Spinal cord (tissue), 10 donors: ENCODE results near the gene CCNA2. TPM values are rescaled to one million over a fixed set of nuclear protein-coding genes. Genes with fewer than 3 reads are reported as not detected.

Experiments used
- DNase-seq, 6 donors: peaks; one replicate each; pipeline versions ENCODE4 v3.0.0 to v3.0.0-alpha.2; 2013 to 2015; ENCODE audit warnings: low spot score in 6 of 6, low read depth in 4 of 6
- H3K27ac ChIP-seq: one replicate; pipeline ENCODE4 v1.5.1; 2013; ENCODE audit warnings: low read depth, low read length, control low read depth
- H3K27me3 ChIP-seq: one replicate; pipeline ENCODE4 v1.6.1; 2013; ENCODE audit warnings: low read length; ENCODE audit not compliant: control insufficient read depth, insufficient read depth
- H3K36me3 ChIP-seq: one replicate; pipeline ENCODE4 v1.6.1; 2013; ENCODE audit warnings: low read length; ENCODE audit not compliant: control insufficient read depth, insufficient read depth
- H3K4me1 ChIP-seq: one replicate; pipeline ENCODE4 v1.6.1; 2013; ENCODE audit warnings: low read length; ENCODE audit not compliant: control insufficient read depth, insufficient read depth
- H3K4me3 ChIP-seq: one replicate; pipeline ENCODE4 v1.5.1; 2013; ENCODE audit warnings: low read depth, low read length, control low read depth
- H3K9me3 ChIP-seq: one replicate; pipeline ENCODE4 v1.6.1; 2013; ENCODE audit warnings: low read length; ENCODE audit not compliant: control insufficient read depth, insufficient read depth
- WGBS: methylation state at CpG from one replicate; pipeline ENCODE4 v1.1.5; 2013; ENCODE audit warnings: missing lambda C conversion rate; ENCODE audit not compliant: insufficient coverage; 5-methylcytosine and 5-hydroxymethylcytosine counted together
- polyA plus RNA-seq, 2 donors: library from polyadenylated mRNA; unstranded; fragments of 120-200 nt; gene quantifications; one replicate each; pipeline ENCODE4 v1.2.1, GENCODE V29; 2013; ENCODE audit not compliant: insufficient read length in 2 of 2
- total RNA-seq, 2 donors: library from RNA; depleted of rRNA in 1 of 2; stranded (reverse); fragments of 120-200 nt in 1 of 2; fragments of >200 nt in 1 of 2; gene quantifications; one replicate each; pipeline versions ENCODE4 v1.2.3 to v1.2.4, GENCODE V29; 2013 to 2014
- donor health status: healthy.

CCNA2 gene
- total and polyA plus RNA-seq, 4 donors, result 16.4 to 17.9 (median 17.5) TPM

GRCh38 chr4:121784401-121784800 lies 39.3 kb downstream of the CCNA2 start:
- no peak overlapping the region for H3K27ac ChIP-seq
- no peaks in the 10 kb centered on the region for H3K27me3 ChIP-seq
- no peak for DNase-seq
- H3K4me1 ChIP-seq, result no peaks in the 10 kb centered on the region
- H3K9me3 ChIP-seq, result no peaks in the 10 kb centered on the region
- WGBS, result no CpG with 5 or more reads among the region's 1 CpG
- H3K36me3 ChIP-seq, result no peaks in the 10 kb centered on the region
- H3K4me3 ChIP-seq, result no peak overlapping the region

- H3K9me3 ChIP-seq, result no peaks in the 10 kb centered on the region
- DNase-seq, result no peak
- WGBS, result no CpG with 5 or more reads among the region's 1 CpG
- no peaks in the 10 kb centered on the region for H3K36me3 ChIP-seq
- no peaks in the 10 kb centered on the region for H3K27me3 ChIP-seq
- H3K4me3 ChIP-seq, result no peak overlapping the region
- no peaks in the 10 kb centered on the region for H3K4me1 ChIP-seq
- H3K27ac ChIP-seq, result no peak overlapping the region
Measured at GRCh38 chr4:121783210-121783609, 40.5 kb downstream of the CCNA2 start.

- DNase-seq, result no peak
- no peaks in the 10 kb centered on the region for H3K27me3 ChIP-seq
- WGBS, result no CpG with 5 or more reads among the region's 8 CpGs
Measured at GRCh38 chr4:121778991-121779628, 44.6 kb downstream of the CCNA2 start.

GRCh38 chr4:121777625-121778024 lies 46.1 kb downstream of the CCNA2 start:
- H3K27me3 ChIP-seq, result no peaks in the 10 kb centered on the region
- H3K36me3 ChIP-seq, result no peaks in the 10 kb centered on the region
- no peak for DNase-seq
- H3K27ac ChIP-seq, result no peak overlapping the region
- no peak overlapping the region for H3K4me3 ChIP-seq
- WGBS, result 27% methylated on average over 1 of the region's 3 CpGs
- H3K4me1 ChIP-seq, result no peaks in the 10 kb centered on the region
- no peaks in the 10 kb centered on the region for H3K9me3 ChIP-seq

More at GRCh38 chr4:121778991-121779628, 44.6 kb downstream of the CCNA2 start:
- H3K36me3 ChIP-seq, result no peaks in the 10 kb centered on the region
- H3K4me1 ChIP-seq, result no peaks in the 10 kb centered on the region
- H3K9me3 ChIP-seq, result no peaks in the 10 kb centered on the region
- no peak overlapping the region for H3K4me3 ChIP-seq
- no peak overlapping the region for H3K27ac ChIP-seq

GRCh38 chr4:121776610-121777401 lies 46.9 kb downstream of the CCNA2 start:
- H3K27me3 ChIP-seq, result no peaks in the 10 kb centered on the region
- 90% methylated on average over 2 of the region's 6 CpGs for WGBS
- no peak overlapping the region for H3K4me3 ChIP-seq
- H3K9me3 ChIP-seq, result no peaks in the 10 kb centered on the region
- H3K4me1 ChIP-seq, result no peaks in the 10 kb centered on the region
- DNase-seq, result no peak
- no peak overlapping the region for H3K27ac ChIP-seq
- no peaks in the 10 kb centered on the region for H3K36me3 ChIP-seq

- no peak for DNase-seq
- no peak overlapping the region for H3K4me3 ChIP-seq
- no CpG with 5 or more reads among the region's 1 CpG for WGBS
Measured at GRCh38 chr4:121773883-121774282, 49.8 kb downstream of the CCNA2 start.

GRCh38 chr4:121771869-121772268 lies 51.8 kb downstream of the CCNA2 start:
- WGBS, result no CpG with 5 or more reads among the region's 1 CpG
- H3K27me3 ChIP-seq, result peaks cover 12% of the 10 kb centered on the region
- H3K36me3 ChIP-seq, result no peaks in the 10 kb centered on the region
- no peaks in the 10 kb centered on the region for H3K4me1 ChIP-seq
- no peak overlapping the region for H3K27ac ChIP-seq
- DNase-seq, result no peak
- no peaks in the 10 kb centered on the region for H3K9me3 ChIP-seq
- H3K4me3 ChIP-seq, result no peak overlapping the region

More at GRCh38 chr4:121773883-121774282, 49.8 kb downstream of the CCNA2 start:
- Histone ChIP-seq H3K4me1 (no peaks in the 10 kb centered on the region), H3K27ac (no peak overlapping the region), H3K27me3 (peaks cover 3% of the 10 kb centered on the region), H3K9me3 (no peaks in the 10 kb centered on the region), H3K36me3 (no peaks in the 10 kb centered on the region)

GRCh38 chr4:121769341-121769740 lies 54.3 kb downstream of the CCNA2 start:
- Histone ChIP-seq H3K36me3 (no peaks in the 10 kb centered on the region), H3K27ac (no peak overlapping the region), H3K9me3 (no peaks in the 10 kb centered on the region), H3K4me1 (peaks cover 8% of the 10 kb centered on the region), H3K27me3 (peaks cover 36% of the 10 kb centered on the region), H3K4me3 (no peak overlapping the region)
- 93% methylated on average over 2 of the region's 2 CpGs for WGBS
- no peak for DNase-seq

- Histone ChIP-seq H3K4me1 (peaks cover 9% of the 10 kb centered on the region), H3K9me3 (no peaks in the 10 kb centered on the region), H3K27me3 (peaks cover 48% of the 10 kb centered on the region), H3K36me3 (no peaks in the 10 kb centered on the region), H3K4me3 (no peak overlapping the region), H3K27ac (no peak overlapping the region)
- DNase-seq, result no peak
- WGBS, result 92% methylated on average over 1 of the region's 4 CpGs
Measured at GRCh38 chr4:121767166-121767565, 56.5 kb downstream of the CCNA2 start.
